ENCODE measurements around the gene VGLL4. TPM values are rescaled to one million over a fixed set of nuclear protein-coding genes. Genes with fewer than 3 reads are reported as not detected.

Gene VGLL4
- total RNA-seq, 1 donor from 2014 or later = 76.7 TPM

GRCh38 chr3:11563159-11563864 lies 80.4 kb downstream of the VGLL4 start:
- DNase-seq = no peak

DNA sequence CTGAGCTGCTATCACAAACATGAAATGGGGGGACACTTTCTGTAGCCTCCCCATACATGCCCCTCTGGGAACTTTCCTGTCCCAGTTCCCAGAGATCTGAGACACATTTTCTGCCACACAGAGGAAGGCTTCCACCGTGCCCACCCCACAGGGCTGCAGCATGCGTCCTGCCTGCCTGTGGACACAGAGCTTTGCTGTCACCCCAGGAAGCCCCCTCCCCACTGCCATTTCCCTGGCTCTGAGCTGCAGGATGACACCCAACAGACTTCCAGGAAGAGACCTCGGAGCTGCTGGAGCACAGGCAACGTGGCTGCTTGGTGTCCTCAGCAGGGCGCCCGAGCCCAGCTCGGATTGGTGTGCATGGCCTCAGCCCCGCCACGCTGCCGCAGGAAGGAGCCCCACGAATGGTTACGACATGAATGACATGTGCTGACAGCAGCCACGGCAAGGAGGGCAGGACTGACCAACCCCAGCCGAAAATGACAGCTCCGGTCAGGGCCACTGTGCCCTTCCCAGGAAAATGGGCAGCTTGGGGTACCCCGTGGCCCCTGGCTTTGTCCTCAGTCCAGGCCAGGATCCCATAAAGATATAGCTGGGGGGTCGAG lies 81.3 kb downstream of the VGLL4 start:
- no peak for DNase-seq

- DNase-seq = no peak
Measured at GRCh38 chr3:11560746-11561145, 83.0 kb downstream of the VGLL4 start.

- DNase-seq = no peak
Measured at GRCh38 chr3:11559816-11560633, 83.7 kb downstream of the VGLL4 start.

DNA sequence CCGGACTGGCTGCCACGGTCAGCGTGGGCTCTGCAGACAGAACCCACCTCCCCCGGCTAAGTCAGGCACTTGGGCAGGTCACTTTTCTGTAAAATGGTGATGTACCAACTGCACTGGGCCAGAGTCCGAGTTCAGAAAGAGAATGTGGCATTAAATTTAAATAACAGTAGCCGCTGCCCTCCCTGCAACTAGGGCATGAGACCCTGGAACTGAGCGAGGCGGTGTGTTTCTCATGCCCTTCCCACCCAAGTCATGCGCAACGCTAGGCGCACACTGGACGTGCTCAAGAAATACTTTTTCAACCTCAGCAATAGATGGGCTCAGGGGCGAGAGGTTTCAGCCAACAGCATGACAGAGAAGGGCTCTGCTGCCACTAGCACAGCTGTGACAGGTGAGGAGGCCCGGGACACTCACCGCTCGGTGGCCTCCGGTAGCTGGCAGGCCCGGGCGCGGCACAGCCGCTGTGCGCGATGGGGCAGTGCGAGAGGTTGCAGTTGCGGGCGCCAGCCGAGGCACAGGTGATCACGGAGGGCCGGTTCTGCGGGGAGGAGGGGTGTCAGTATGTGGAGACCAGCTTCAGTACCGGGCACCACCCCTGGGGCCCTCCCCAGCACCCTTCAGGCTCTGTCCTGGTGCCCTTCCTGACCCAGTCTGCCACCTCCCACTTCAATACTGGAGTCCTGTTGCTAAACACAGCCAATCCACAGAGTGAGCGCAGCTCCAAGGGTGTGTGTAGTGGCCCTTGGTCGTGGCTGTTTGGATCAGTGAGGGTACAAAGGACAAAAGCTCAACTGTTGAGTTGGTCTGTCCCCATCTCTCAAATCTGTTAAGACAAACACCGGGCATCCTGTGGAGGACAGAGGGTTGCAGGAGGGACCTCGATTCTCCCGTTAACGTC lies 84.5 kb downstream of the VGLL4 start:
- no peak for DNase-seq

DNA sequence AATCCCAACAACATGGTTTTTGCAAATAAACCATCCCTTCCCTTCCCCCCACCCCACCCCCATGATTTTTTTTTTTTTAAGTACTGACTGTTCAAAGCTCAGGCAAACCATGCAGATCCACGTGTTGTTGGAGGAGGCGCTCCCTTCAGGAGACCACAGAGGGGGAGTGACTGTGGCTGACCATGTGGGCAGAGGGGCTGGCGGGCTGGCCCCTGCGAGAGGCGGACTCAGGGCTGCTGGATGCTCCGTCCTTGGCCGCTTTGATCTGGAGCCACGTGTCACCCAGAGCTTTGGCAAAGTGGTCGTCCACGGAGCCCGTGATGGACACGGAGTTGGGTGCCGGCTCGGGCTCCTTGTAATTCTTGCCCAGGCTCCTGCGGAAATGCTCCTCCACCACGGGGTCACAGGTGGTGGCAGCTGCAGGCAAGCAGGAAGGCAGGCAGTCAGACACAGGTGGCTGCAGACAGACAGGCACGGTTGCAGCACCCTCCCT lies 85.3 kb downstream of the VGLL4 start:
- no peak for DNase-seq

DNA sequence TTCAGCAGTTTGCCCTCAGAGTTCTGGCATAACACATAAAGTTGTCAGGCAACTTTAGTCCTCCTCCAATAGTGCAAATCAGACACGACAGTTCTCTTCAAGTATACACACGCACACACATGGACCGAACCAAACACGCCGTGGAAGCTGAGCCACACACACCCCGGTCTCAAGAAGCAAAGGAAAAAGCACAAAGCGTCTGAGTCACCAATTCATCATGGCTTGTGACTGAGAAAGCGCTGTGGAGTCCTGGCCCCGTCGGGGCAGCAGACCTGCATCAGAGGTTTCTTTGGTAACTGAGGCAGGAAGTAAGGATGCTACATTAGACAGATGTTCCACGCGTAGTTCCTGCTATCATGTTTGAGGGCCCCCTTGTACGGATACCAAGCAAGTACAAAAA lies 85.7 kb downstream of the VGLL4 start:
- DNase-seq = peak; percentile 93

- DNase-seq = peak; percentile 60
Measured at GRCh38 chr3:11556851-11557644, 86.7 kb downstream of the VGLL4 start.

GRCh38 chr3:11555881-11556633 lies 87.7 kb downstream of the VGLL4 start:
- DNase-seq = no peak

GRCh38 chr3:11555211-11555782 lies 88.4 kb downstream of the VGLL4 start:
- DNase-seq = no peak

DNA sequence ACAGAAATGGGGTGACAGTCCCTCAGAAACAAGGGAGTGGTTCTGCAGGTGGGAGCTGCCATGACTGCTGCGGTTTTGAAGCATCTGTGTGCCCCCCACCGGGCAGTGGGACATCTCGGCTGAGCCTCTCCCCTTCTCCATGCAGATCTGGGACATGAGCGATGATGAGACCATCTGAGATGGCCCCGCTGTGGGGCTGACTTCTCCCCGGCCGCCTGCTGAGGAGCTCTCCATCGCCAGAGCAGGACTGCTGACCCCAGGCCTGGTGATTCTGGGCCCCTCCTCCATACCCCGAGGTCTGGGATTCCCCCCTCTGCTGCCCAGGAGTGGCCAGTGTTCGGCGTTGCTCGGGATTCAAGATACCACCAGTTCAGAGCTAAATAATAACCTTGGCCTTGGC lies 89.0 kb downstream of the VGLL4 start:
- DNase-seq = no peak

DNA sequence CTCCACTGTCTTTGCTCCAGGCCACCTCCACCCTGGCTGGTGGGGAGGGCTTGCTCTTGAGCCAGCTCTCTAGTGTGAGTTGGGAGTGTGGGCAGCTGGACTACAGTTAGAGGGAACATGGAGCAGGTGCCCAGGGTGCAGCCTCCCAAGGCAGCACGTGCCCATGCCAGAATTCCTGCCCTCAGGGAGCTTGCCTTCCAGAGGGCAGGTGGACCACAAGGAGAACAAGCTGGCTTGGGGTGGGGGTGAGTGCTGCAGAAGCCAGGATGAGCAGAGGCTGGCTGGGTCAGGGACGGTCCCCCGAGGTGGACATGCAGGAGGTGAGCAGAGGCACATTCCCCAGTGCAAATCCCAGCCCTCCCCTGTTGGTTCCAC lies 89.5 kb downstream of the VGLL4 start:
- no peak for DNase-seq

- no peak for DNase-seq
Measured at GRCh38 chr3:11553436-11554235, 90.1 kb downstream of the VGLL4 start.

DNA sequence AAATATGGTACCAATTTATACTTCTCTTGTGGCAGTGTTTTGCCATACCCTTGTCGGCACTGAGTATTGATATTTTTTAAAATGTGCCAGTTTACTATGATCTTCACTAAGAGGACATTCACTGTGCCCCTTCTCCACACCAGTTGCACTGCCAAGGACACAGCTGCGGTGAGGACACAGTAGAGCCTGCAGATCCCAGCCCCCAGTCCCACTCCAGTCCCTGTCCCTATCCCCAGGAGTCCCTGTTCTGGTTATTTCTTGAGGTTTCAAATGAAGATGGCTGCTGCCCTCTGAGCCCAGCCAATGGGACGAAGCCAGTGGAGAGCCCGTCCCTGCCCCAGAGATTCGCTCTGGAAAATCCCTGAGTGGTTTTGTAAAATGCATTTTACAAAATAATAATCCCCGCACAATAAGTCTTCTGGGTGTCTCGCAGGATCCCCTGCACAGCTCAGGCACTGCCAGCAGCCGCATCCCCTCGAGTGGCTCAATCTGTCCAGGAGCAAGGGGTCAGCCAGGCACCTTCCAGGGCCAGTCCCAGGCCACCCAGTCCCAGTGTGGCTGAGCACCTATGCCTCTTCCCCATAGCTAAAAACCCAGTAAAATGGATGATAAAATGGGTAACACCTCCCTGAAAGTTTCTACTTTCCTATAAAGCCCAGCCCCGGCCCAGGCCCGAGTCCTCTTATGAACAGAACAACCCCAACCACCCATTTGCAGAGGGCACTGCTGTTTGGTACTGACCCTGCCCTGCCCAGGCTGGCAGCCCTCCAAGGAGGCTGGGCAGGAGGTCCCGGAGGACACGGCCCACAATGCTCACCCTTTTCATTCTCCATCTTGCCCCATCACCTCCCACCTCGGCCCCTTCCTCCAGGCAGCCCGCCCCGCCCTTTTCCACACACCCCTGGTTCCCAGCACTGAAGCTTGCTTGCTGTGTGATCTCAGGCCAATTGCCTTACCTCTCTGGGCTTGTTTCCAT lies 91.1 kb downstream of the VGLL4 start:
- no peak for DNase-seq

DNA sequence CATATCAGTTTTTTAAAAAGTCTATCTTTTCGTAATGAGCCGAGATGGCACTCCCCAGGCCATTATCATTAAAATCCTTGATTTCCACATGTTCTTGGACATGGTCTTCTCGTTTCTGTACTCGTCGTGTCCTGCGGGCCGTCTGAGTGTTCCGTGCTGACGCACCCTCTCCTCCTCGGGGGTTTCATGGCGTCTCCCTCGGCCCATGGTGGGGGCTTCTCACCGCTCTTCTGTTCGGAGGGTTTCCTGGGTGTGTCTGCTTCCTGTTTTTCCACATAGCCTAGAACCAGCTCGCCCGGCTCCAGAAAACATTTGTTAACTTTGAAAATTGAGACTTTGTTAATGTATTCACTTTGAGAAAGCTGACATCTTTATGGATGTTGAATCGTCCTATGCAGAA lies 92.7 kb downstream of the VGLL4 start:
- no peak for DNase-seq

DNA sequence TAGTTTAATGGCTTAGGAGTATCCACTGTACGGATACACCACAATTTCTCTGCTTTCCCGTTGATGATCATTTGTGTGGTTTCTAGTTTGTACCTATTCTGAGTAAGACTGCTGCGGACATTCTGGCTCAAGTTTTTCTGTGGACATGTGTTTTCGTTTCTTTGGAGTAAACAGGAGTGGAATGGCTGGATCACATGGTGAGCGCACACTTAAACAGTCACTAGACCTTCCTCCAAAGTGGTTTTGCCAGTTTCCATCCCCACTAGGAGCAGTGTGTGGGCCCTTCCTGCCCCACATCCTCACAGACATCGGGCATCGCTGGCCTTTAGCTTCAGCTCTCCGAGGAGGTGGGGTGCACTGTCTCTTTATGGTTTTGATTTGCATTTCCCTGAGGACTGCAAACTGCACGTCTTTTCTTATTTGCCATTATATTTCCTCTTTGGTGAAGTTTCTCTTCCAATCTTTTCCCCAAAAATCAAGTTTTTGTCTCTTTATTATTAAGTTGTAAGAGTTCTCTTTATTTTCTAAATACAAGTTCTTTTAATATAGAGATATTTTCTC lies 94.1 kb downstream of the VGLL4 start:
- DNase-seq = no peak

DNA sequence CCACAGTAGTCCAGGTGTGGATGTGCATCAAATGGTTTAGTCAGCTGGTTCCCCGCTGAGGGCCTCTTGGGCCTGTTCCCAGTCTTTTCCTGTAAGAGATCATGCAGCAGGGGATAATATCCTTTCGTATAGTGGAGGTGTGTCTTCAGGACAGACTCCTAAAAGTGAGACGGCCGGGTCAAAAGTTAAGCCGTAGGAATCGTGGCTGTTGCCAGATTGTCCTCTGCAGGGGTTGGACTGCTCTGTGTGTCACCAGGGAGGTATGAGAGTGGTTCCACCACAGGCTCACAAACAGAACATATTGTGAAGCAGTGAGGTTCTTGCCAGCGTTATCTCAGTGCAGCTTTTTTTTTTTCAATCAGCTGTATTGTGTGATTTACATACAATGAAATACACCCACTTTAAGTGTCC lies 95.0 kb downstream of the VGLL4 start:
- peak; percentile 87 for DNase-seq

- no peak for DNase-seq
Measured at GRCh38 chr3:11547498-11547897, 96.2 kb downstream of the VGLL4 start.

Data from dermis blood vessel endothelial cell (primary cell).